BLaER1 treated with 17β-estradiol and CSF1 and Interleukin-3, amounts not matched to agents 10 nM and 100 nM (cell line): ENCODE results near the gene MCF2L.

Source experiments
- H3K27ac ChIP-seq, 11 experiments: shearing (Covaris generic); formaldehyde crosslinking; 2 replicates each; pipeline ENCODE4 v1.8.1; 2022
- H3K27me3 ChIP-seq, 11 experiments: shearing (Covaris generic); formaldehyde crosslinking; 2 replicates each; pipeline ENCODE4 v1.8.1; 2022
- H3K36me3 ChIP-seq, 11 experiments: shearing (Covaris generic); formaldehyde crosslinking; 2 replicates each; pipeline ENCODE4 v1.8.1; 2022
- H3K4me1 ChIP-seq, 10 experiments: shearing (Covaris generic); formaldehyde crosslinking; 2 replicates each; pipeline ENCODE4 v1.8.1; 2022
- H3K4me2 ChIP-seq, 11 experiments: shearing (Covaris generic); formaldehyde crosslinking; 2 replicates each; pipeline ENCODE4 v1.8.1; 2022
- H3K4me3 ChIP-seq, 10 experiments: shearing (Covaris generic); formaldehyde crosslinking; 2 replicates each; pipeline ENCODE4 v1.8.1; 2022
- H3K9ac ChIP-seq, 11 experiments: shearing (Covaris generic); formaldehyde crosslinking; 2 replicates each; pipeline ENCODE4 v1.8.1; 2022
- H3K9me3 ChIP-seq, 11 experiments: shearing (Covaris generic); formaldehyde crosslinking; replicated peaks in 1 of 11; 2 replicates each; pipeline ENCODE4 v1.8.1; 2022
- H4K20me1 ChIP-seq, 11 experiments: shearing (Covaris generic); formaldehyde crosslinking; 2 replicates each; pipeline ENCODE4 v1.8.1; 2022
- Cebpa-rat ChIP-seq, 11 experiments: shearing (Covaris generic); IDR thresholded peaks; 2 replicates each; pipeline ENCODE4 v1.8.1; 2022

The MCF2L gene

DNA sequence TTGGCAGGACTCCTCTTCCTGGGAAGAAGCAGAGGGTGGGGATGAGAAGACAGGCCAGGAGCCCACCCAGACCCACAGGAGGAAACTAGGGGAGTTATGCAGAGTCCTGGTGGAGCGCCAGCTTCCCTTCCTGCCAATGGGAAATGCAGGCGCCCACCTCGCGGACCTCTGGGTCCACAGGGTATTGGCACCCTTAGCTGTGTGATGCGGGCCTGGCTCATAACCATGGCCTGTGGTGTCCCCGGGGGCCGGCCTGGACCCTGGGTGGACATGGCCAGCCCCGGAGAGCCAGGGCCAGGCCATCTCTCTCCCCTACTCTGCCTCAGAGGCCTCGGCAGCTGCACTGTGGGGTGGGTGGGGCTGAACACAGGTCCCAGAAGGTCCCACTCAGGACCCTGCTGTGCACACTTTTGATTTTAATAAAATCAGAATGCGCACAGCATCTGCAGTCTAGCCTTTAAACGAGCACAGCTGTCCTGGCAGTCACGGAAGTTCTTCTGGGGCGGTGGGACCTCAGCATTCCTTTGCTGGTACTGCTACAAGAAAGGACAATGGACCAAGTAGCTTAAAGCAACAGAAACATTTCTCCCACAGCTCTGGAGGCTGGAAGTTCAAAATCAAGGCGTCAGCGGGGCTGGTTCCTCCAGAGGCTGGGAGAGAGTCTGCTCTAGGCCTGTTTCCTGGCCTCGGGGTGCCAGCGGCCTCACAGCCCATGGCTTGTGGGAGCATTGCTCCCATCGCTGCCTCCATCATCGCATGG lies 155.4 kb downstream of the MCF2L start:
- TF ChIP-seq Cebpa-rat (IDR thresholded peaks at IDR 0.05): no peak
- Histone ChIP-seq H3K27ac (no peak overlapping the region), H3K4me1 (no peaks in the 10 kb centered on the region), H3K4me2 (no peak overlapping the region), H3K9ac (no peak overlapping the region), H4K20me1 (no peaks in the 10 kb centered on the region; a peak in 1 of 22 replicates), H3K27me3 (no peaks in the 10 kb centered on the region), H3K9me3 (no peaks in the 10 kb centered on the region), H3K4me3 (no peak overlapping the region), H3K36me3 (no peaks in the 10 kb centered on the region)

DNA sequence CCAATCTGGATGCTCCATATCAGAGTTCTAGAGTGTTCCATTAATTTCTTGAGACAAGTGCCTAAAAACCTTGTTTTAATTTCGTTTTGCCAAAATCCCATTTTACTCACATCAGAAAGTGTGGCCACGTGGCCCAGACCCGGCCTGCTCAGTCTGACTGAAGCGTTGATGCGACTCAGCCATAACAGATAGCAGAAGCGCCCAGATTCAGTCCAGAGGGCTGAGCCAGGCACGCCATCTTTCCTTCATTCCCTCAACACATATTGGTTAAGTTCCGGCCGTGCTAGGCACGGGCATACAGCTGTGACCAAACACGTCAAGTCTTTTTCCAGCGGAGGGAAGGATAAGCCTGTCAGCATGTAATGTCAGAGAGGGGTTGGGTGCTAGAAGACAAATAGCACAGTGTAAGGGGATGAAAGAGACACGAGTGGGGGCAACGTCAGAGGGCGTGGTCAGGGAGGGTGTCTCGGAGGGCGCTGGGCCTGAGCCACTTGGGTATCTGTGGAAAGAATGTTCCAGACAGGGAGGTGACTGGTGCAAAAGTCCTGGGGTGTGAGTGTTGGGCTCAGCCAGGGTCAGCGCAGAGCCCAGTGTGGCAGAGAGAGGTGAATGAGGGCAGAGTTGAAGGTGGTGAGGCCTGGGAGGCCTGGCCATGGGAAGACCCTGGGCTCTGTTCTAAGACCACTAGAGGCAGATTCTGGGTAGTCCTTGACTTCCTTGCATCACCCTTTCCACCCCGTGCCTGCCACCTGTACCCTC lies 156.7 kb downstream of the MCF2L start:
- Histone ChIP-seq H3K4me3 (no peak overlapping the region), H3K27ac (no peak overlapping the region), H3K36me3 (no peaks in the 10 kb centered on the region), H3K4me2 (no peak overlapping the region), H3K4me1 (no peaks in the 10 kb centered on the region), H4K20me1 (no peaks in the 10 kb centered on the region; a peak in 1 of 22 replicates), H3K9me3 (no peaks in the 10 kb centered on the region), H3K9ac (no peak overlapping the region), H3K27me3 (no peaks in the 10 kb centered on the region)
- no peak for TF ChIP-seq Cebpa-rat (IDR thresholded peaks at IDR 0.05)

DNA sequence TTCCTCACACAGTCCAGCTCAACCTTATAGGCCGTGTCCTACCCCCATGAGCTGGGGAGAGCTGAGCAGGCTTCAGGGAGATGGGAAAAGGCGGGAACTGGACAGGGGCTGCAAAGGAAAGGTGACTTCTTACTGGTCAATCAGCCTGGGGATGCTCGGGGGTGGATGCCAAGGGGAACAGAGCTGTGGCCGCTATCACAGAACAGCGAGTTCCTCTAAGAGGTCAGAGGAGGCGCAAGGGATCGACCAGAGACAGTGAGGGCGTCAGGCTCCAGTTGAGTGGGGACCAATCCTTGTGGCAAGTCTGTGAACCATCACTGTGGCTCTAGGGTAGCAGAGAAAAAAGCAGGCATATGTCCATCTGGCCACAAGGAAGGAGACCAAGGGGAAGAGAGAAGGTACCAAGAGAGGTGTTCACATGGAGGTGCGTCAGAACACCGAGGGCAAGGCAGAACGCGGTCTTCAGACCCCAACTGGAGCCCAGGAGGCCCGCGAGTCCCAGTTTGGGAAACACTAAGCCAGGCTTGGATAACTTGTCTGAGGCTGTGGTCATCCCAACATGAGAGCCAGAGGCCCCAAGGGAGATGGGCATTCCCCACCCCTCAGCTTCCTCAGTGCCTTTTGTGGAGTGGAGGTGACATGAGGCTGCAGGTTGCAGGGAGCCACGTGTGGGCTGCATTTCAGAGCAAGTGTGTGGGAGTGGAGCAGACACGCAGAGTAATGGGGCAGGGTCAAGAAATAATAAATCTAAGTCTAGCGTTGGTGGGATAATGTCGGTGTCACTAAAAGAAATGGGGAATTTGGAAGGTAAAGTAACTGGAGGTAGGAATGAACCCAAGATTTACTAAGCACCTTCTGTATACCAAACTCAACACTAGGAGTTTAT lies 157.5 kb downstream of the MCF2L start:
- no peaks in the 10 kb centered on the region for H3K4me1 ChIP-seq
- no peak for TF ChIP-seq Cebpa-rat (IDR thresholded peaks at IDR 0.05)
- H3K9ac ChIP-seq: no peak overlapping the region
- H3K27ac ChIP-seq: no peak overlapping the region
- no peaks in the 10 kb centered on the region for H3K27me3 ChIP-seq
- H3K4me3 ChIP-seq: no peak overlapping the region
- H4K20me1 ChIP-seq: no peaks in the 10 kb centered on the region
- no peaks in the 10 kb centered on the region for H3K36me3 ChIP-seq
- H3K9me3 ChIP-seq: no peaks in the 10 kb centered on the region
- H3K4me2 ChIP-seq: no peak overlapping the region

DNA sequence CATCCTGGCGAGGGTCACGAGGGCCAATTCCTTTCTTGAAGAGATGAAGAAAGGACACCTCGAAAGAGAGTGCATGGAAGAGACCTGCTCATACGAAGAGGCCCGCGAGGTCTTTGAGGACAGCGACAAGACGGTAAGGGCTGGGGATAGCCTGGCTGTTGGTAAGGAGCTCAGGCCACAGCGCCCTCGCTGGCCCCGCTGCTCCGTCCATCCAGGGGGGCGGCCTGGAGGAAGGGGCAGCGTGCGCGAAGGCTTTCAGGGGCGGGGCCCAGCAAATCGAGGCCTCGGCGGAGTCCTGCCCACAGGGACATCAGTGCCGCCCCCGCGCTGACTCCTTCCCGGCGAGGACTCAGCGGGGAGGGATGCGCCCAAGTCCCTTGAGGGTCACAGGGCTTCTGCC lies 160.5 kb downstream of the MCF2L start:
- Histone ChIP-seq H3K4me2 (no peak overlapping the region), H4K20me1 (no peaks in the 10 kb centered on the region), H3K27me3 (no peaks in the 10 kb centered on the region), H3K9ac (no peak overlapping the region), H3K27ac (no peak overlapping the region), H3K4me1 (no peaks in the 10 kb centered on the region), H3K36me3 (no peaks in the 10 kb centered on the region), H3K4me3 (no peak overlapping the region), H3K9me3 (peaks cover 0 to 9% (median 0%) of the 10 kb centered on the region in 11 experiments; a peak in 7 of 22 replicates)
- TF ChIP-seq Cebpa-rat (IDR thresholded peaks at IDR 0.05): no peak

DNA sequence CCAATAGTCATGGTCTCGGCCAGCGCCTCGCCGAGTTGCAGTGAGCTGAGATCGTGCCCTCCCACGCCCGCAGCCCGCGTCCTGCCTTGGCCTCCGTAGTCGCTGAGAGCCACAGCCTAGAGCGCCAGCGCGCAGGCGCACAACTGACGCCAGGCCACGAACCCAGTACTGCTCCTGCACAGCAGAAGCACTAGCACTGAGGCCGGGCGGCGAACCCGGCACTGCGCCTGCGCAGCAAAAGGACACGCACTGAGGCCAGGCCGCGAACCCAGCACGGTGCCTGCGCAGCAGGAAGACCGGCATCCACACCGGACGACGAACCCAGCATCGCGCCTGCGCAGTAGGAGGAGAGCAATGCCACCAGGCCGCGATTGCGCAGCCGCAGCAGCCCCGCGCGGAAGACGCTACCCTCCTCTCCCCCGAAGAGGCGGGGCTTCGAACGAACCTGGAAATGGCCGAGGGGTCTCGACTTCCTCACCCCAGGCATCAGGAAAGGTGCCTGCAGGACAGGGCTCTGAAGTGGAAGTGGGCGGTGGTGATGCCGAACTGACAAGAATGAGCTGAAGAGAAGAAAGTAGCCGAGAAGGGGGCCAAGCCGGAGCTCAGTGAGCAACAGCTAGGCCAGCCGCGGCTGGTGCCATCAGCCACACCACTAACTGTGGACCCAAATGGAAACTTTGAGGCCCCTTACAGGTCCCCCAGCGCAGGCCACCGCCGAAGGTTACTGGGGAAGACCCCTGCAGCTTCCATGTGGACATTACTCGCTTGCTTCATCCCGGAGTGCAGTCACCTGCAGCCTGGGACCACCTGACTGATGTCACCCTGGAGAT lies 161.1 kb downstream of the MCF2L start:
- Histone ChIP-seq H3K9me3 (peaks cover 0 to 10% (median 0%) of the 10 kb centered on the region in 11 experiments; a peak in 7 of 22 replicates), H3K4me1 (no peaks in the 10 kb centered on the region), H3K9ac (no peak overlapping the region), H3K36me3 (no peaks in the 10 kb centered on the region), H3K27me3 (no peaks in the 10 kb centered on the region), H3K27ac (no peak overlapping the region), H4K20me1 (no peaks in the 10 kb centered on the region), H3K4me2 (no peak overlapping the region), H3K4me3 (no peak overlapping the region)
- TF ChIP-seq Cebpa-rat (IDR thresholded peaks at IDR 0.05): no peak

DNA sequence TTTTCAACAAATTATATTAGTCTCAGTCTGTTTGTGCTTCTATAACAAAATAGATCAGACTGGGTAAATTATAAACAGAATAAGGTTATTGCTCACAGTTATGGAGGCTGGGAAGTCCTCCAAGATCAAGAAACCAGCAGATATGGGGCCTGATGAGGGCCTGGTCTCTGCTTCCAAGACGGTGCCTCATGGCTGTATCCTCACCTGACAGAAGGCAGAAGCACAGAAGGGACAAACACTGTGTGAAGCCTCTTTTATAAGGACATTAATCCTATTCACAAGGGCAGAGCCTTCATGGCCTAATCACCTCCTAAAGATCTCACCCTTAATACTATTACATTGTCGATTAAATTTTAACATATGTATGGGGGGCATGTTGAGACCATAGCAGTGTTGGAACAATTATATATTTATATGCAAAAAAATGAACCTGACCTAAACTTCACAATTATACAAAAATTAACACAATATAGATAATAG lies 166.3 kb downstream of the MCF2L start:
- Histone ChIP-seq H4K20me1 (no peaks in the 10 kb centered on the region), H3K9me3 (peaks cover 0 to 10% (median 0%) of the 10 kb centered on the region in 11 experiments; a peak in 7 of 22 replicates), H3K4me2 (no peak overlapping the region), H3K4me1 (no peaks in the 10 kb centered on the region), H3K27ac (no peak overlapping the region), H3K36me3 (no peaks in the 10 kb centered on the region), H3K4me3 (no peak overlapping the region), H3K27me3 (no peaks in the 10 kb centered on the region), H3K9ac (no peak overlapping the region)
- no peak for TF ChIP-seq Cebpa-rat (IDR thresholded peaks at IDR 0.05)

DNA sequence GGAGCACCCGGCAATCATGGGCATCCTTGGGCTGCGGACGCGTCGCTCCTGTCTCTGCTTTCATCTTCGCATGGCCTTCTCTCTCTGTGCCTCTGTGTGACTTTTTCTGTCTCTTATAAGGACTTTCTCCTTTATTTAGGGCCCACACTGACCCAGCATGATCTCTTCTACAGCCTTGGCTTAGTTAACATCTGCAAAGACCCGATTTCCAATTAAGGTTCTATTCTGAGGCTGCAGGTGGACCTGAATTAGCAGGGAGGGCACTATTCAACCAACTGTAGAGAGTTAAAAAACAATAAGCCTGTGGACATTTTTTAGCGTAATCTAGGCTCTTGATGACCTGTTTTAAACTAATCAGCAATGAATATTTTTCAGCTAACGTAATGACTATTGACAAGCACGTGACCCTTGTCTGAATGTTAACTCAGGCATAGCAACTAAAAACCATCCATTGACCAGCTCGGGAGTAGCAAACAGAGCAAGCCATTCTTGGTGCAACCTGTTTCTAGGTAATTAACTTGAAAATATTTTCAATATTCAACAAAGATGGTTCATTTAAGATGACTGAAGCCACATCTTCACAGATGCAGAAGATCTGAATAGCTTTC lies 168.8 kb downstream of the MCF2L start:
- H4K20me1 ChIP-seq: no peaks in the 10 kb centered on the region
- no peaks in the 10 kb centered on the region for H3K36me3 ChIP-seq
- no peak overlapping the region for H3K27ac ChIP-seq
- no peaks in the 10 kb centered on the region for H3K4me1 ChIP-seq
- no peak overlapping the region for H3K9ac ChIP-seq
- peaks cover 0 to 10% (median 0%) of the 10 kb centered on the region in 11 experiments; a peak in 7 of 22 replicates for H3K9me3 ChIP-seq
- no peak for TF ChIP-seq Cebpa-rat (IDR thresholded peaks at IDR 0.05)
- no peaks in the 10 kb centered on the region for H3K27me3 ChIP-seq
- no peak overlapping the region for H3K4me2 ChIP-seq
- H3K4me3 ChIP-seq: no peak overlapping the region
